ENCODE measurements around the gene MEF2D. TPM values are rescaled to one million over a fixed set of nuclear protein-coding genes. Genes with fewer than 3 reads are reported as not detected.
A peak's percentile ranks its signal among the peaks of the same experiment; 100 is the strongest.

Gene MEF2D
- total and polyA plus RNA-seq, 7 experiments from 2014 or later, result 4.5 to 190 (median 61.6) TPM

GRCh38 chr1:156494309-156494895, 6.2 kb downstream of the MEF2D start:
- DNase-seq (no peak), ATAC-seq (no peak)
- peak overlapping the region in 9 of 10 donors; percentile 23 to 94 (median 77) for H3K4me3 Mint-ChIP-seq
- peak overlapping the region in 8 of 9 donors; percentile 46 to 99 (median 84) for H3K27ac Mint-ChIP-seq
- ChIA-PET POLR2A (interaction anchor here (1.0 to 16.2 kb wide), 4 partner anchors 6 to 97 kb away, joined by 3 to 256 read pairs (median 130); partner anchors contain the start of genes MEF2D and NAXE), CTCF (interaction anchor here (1.5 kb wide), 1 partner anchor 14 kb away, joined by 5 read pairs; no protein-coding TSS in a partner anchor)
- H3K36me3 ChIP-seq (ENCODE audit: control insufficient read depth in 2 of 3, insufficient read depth in 3 of 3, low read length in 3 of 3), result peaks cover 0 to 4% (median 0%) of the 10 kb centered on the region in 3 experiments
- H3K4me3 ChIP-seq (ENCODE audit: low read length), result no peak overlapping the region
- H3K4me1 ChIP-seq (ENCODE audit: control insufficient read depth in 2 of 2, insufficient read depth in 2 of 2, low read length in 2 of 2), result peaks cover 92 to 94% of the 10 kb centered on the region in 2 donors
- H3K36me3 Mint-ChIP-seq, result peaks cover 4 to 15% (median 5%) of the 10 kb centered on the region in 5 donors
- H3K9me3 ChIP-seq (ENCODE audit: control insufficient read depth in 2 of 3, low read length in 3 of 3), result no peaks in the 10 kb centered on the region
- H3K27me3 Mint-ChIP-seq, result no peaks in the 10 kb centered on the region
- H3K27ac ChIP-seq (ENCODE audit: low read depth, low read length), result peak overlapping the region; percentile 59
- peaks cover 0 to 1% (median 0%) of the 10 kb centered on the region in 11 donors for H3K9me3 Mint-ChIP-seq
- H3K27me3 ChIP-seq (ENCODE audit: control insufficient read depth in 2 of 2, insufficient read depth in 2 of 2, low read length in 2 of 2), result no peaks in the 10 kb centered on the region
- intact Hi-C loops (cut with micrococcal nuclease), result no loop called here
- peaks cover 78 to 97% (median 91%) of the 10 kb centered on the region in 7 donors for H3K4me1 Mint-ChIP-seq

- peaks cover 0 to 4% (median 0%) of the 10 kb centered on the region in 3 experiments for H3K36me3 ChIP-seq (ENCODE audit: control insufficient read depth in 2 of 3, insufficient read depth in 3 of 3, low read length in 3 of 3)
- intact Hi-C loops (cut with micrococcal nuclease), result no loop called here
- ATAC-seq, result no peak
- H3K27ac Mint-ChIP-seq, result peak overlapping the region in 8 of 9 donors; percentile 46 to 99 (median 84)
- ChIA-PET POLR2A (interaction anchor here (1.0 to 16.2 kb wide), 3 partner anchors 6 to 98 kb away, joined by 3 to 256 read pairs (median 256); partner anchors contain the start of genes MEF2D and NAXE), CTCF (interaction anchor here (0.8 to 1.5 kb wide), 2 partner anchors 9 to 13 kb away, joined by 4 to 5 read pairs; no protein-coding TSS in a partner anchor)
- no peaks in the 10 kb centered on the region for H3K9me3 ChIP-seq (ENCODE audit: control insufficient read depth in 2 of 3, low read length in 3 of 3)
- H3K4me1 Mint-ChIP-seq, result peaks cover 84 to 100% (median 97%) of the 10 kb centered on the region in 7 donors
- H3K27ac ChIP-seq (ENCODE audit: low read depth, low read length), result peak overlapping the region; percentile 59
- peak overlapping the region in 9 of 10 donors; percentile 23 to 94 (median 63) for H3K4me3 Mint-ChIP-seq
- no peak overlapping the region for H3K4me3 ChIP-seq (ENCODE audit: low read length)
- H3K4me1 ChIP-seq (ENCODE audit: control insufficient read depth in 2 of 2, insufficient read depth in 2 of 2, low read length in 2 of 2), result peaks cover 95 to 97% of the 10 kb centered on the region in 2 donors
- DNase-seq, result no peak
- peaks cover 0 to 2% (median 0%) of the 10 kb centered on the region in 11 donors for H3K9me3 Mint-ChIP-seq
- H3K27me3 ChIP-seq (ENCODE audit: control insufficient read depth in 2 of 2, insufficient read depth in 2 of 2, low read length in 2 of 2), result no peaks in the 10 kb centered on the region
- peaks cover 4 to 17% (median 5%) of the 10 kb centered on the region in 5 donors for H3K36me3 Mint-ChIP-seq
- no peaks in the 10 kb centered on the region for H3K27me3 Mint-ChIP-seq
These were observed 6.8 kb downstream of the MEF2D start for GRCh38 chr1:156493742-156494141.

- Mint-ChIP-seq H3K4me1 (peaks cover 87 to 100% (median 97%) of the 10 kb centered on the region in 7 donors), H3K27me3 (no peaks in the 10 kb centered on the region), H3K36me3 (peaks cover 4 to 17% (median 5%) of the 10 kb centered on the region in 5 donors), H3K9me3 (peaks cover 0 to 2% (median 0%) of the 10 kb centered on the region in 11 donors), H3K4me3 (peak overlapping the region in 9 of 10 donors; percentile 35 to 88 (median 74)), H3K27ac (peak overlapping the region in 8 of 9 donors; percentile 44 to 99 (median 88))
- Histone ChIP-seq H3K9me3 (ENCODE audit: control insufficient read depth in 2 of 3, low read length in 3 of 3) (no peaks in the 10 kb centered on the region), H3K27me3 (ENCODE audit: control insufficient read depth in 2 of 2, insufficient read depth in 2 of 2, low read length in 2 of 2) (no peaks in the 10 kb centered on the region), H3K4me1 (ENCODE audit: control insufficient read depth in 2 of 2, insufficient read depth in 2 of 2, low read length in 2 of 2) (peaks cover 97 to 99% of the 10 kb centered on the region in 2 donors), H3K27ac (ENCODE audit: low read depth, low read length) (peak overlapping the region; percentile 59), H3K36me3 (ENCODE audit: control insufficient read depth in 2 of 3, insufficient read depth in 3 of 3, low read length in 3 of 3) (peaks cover 0 to 4% (median 0%) of the 10 kb centered on the region in 3 experiments), H3K4me3 (ENCODE audit: low read length) (no peak overlapping the region)
- DNase-seq, result no peak
- no peak for ATAC-seq
- CTCF ChIA-PET, result interaction anchor here (0.6 to 1.5 kb wide), 5 partner anchors 8 to 185 kb away, joined by 3 to 5 read pairs (median 3); no protein-coding TSS in a partner anchor
- POLR2A ChIA-PET, result interaction anchor here (1.0 to 16.2 kb wide), 4 partner anchors 6 to 98 kb away, joined by 3 to 256 read pairs (median 130); partner anchors contain the start of genes MEF2D and NAXE
- intact Hi-C loops (cut with micrococcal nuclease), result no loop called here
These were observed 7.4 kb downstream of the MEF2D start for GRCh38 chr1:156493154-156493631.

GRCh38 chr1:156492591-156493080, 7.9 kb downstream of the MEF2D start:
- H3K27ac ChIP-seq (ENCODE audit: low read depth, low read length), result peak overlapping the region; percentile 59
- ChIA-PET POLR2A (interaction anchor here (1.0 to 16.2 kb wide), 4 partner anchors 6 to 32 kb away, joined by 3 to 256 read pairs (median 130); partner anchors contain the start of gene MEF2D), CTCF (interaction anchor here (0.6 to 4.8 kb wide), 5 partner anchors 9 to 186 kb away, joined by 3 to 22 read pairs (median 3); no protein-coding TSS in a partner anchor)
- DNase-seq (no peak), ATAC-seq (no peak)
- intact Hi-C loops (cut with micrococcal nuclease), result loop anchor here in 1 of 2 donors (1.0 kb wide), 1 partner anchor 8 kb away; the partner anchor contains the start of gene MEF2D
- Mint-ChIP-seq H3K9me3 (peaks cover 0 to 2% (median 0%) of the 10 kb centered on the region in 11 donors), H3K27me3 (no peaks in the 10 kb centered on the region), H3K27ac (peak overlapping the region in 8 of 9 donors; percentile 44 to 99 (median 88)), H3K4me1 (peaks cover 87 to 100% (median 97%) of the 10 kb centered on the region in 7 donors), H3K4me3 (peak overlapping the region in 9 of 10 donors; percentile 39 to 88 (median 81)), H3K36me3 (peaks cover 4 to 16% (median 5%) of the 10 kb centered on the region in 5 donors)
- H3K9me3 ChIP-seq (ENCODE audit: control insufficient read depth in 2 of 3, low read length in 3 of 3), result no peaks in the 10 kb centered on the region
- no peaks in the 10 kb centered on the region for H3K27me3 ChIP-seq (ENCODE audit: control insufficient read depth in 2 of 2, insufficient read depth in 2 of 2, low read length in 2 of 2)
- peaks cover 0 to 4% (median 0%) of the 10 kb centered on the region in 3 experiments for H3K36me3 ChIP-seq (ENCODE audit: control insufficient read depth in 2 of 3, insufficient read depth in 3 of 3, low read length in 3 of 3)
- H3K4me1 ChIP-seq (ENCODE audit: control insufficient read depth in 2 of 2, insufficient read depth in 2 of 2, low read length in 2 of 2), result peaks cover 97 to 99% of the 10 kb centered on the region in 2 donors
- no peak overlapping the region for H3K4me3 ChIP-seq (ENCODE audit: low read length)

- peak overlapping the region; percentile 5 to 88 (median 79) for H3K4me3 Mint-ChIP-seq
- intact Hi-C loops (cut with micrococcal nuclease), result loop anchor here in 1 of 2 donors (1.0 kb wide), 1 partner anchor 8 kb away; the partner anchor contains the start of gene MEF2D
These were observed 8.5 kb downstream of the MEF2D start for GRCh38 chr1:156492013-156492590.

More at GRCh38 chr1:156492013-156492590, 8.5 kb downstream of the MEF2D start:
- ATAC-seq, result no peak
- H3K9me3 ChIP-seq (ENCODE audit: control insufficient read depth in 2 of 3, low read length in 3 of 3), result no peaks in the 10 kb centered on the region
- H3K36me3 ChIP-seq (ENCODE audit: control insufficient read depth in 2 of 3, insufficient read depth in 3 of 3, low read length in 3 of 3), result peaks cover 0 to 4% (median 0%) of the 10 kb centered on the region in 3 experiments
- CTCF ChIA-PET, result interaction anchor here (1.0 to 4.8 kb wide), 5 partner anchors 9 to 34 kb away, joined by 3 to 22 read pairs (median 3); no protein-coding TSS in a partner anchor
- DNase-seq, result no peak
- peaks cover 4 to 16% (median 5%) of the 10 kb centered on the region in 5 donors for H3K36me3 Mint-ChIP-seq
- H3K9me3 Mint-ChIP-seq, result peaks cover 0 to 2% (median 0%) of the 10 kb centered on the region in 11 donors
- peak overlapping the region in 8 of 9 donors; percentile 81 to 99 (median 92) for H3K27ac Mint-ChIP-seq
- H3K4me1 Mint-ChIP-seq, result peaks cover 86 to 100% (median 97%) of the 10 kb centered on the region in 7 donors
- no peak overlapping the region for H3K4me3 ChIP-seq (ENCODE audit: low read length)
- H3K27ac ChIP-seq (ENCODE audit: low read depth, low read length), result peak overlapping the region; percentile 59
- no peaks in the 10 kb centered on the region for H3K27me3 ChIP-seq (ENCODE audit: control insufficient read depth in 2 of 2, insufficient read depth in 2 of 2, low read length in 2 of 2)
- POLR2A ChIA-PET, result interaction anchor here (1.0 to 16.2 kb wide), 4 partner anchors 8 to 33 kb away, joined by 3 to 256 read pairs (median 6); partner anchors contain the start of gene MEF2D
- peaks cover 97 to 99% of the 10 kb centered on the region in 2 donors for H3K4me1 ChIP-seq (ENCODE audit: control insufficient read depth in 2 of 2, insufficient read depth in 2 of 2, low read length in 2 of 2)
- no peaks in the 10 kb centered on the region for H3K27me3 Mint-ChIP-seq
